Measurements from ENCODE around the gene PHACTR1.
"Not testable (repeated sequence)": the region's sequence is repeated elsewhere in the genome, so short reads cannot be mapped to it uniquely, and the experiment has no call there.

PHACTR1 gene

DNA sequence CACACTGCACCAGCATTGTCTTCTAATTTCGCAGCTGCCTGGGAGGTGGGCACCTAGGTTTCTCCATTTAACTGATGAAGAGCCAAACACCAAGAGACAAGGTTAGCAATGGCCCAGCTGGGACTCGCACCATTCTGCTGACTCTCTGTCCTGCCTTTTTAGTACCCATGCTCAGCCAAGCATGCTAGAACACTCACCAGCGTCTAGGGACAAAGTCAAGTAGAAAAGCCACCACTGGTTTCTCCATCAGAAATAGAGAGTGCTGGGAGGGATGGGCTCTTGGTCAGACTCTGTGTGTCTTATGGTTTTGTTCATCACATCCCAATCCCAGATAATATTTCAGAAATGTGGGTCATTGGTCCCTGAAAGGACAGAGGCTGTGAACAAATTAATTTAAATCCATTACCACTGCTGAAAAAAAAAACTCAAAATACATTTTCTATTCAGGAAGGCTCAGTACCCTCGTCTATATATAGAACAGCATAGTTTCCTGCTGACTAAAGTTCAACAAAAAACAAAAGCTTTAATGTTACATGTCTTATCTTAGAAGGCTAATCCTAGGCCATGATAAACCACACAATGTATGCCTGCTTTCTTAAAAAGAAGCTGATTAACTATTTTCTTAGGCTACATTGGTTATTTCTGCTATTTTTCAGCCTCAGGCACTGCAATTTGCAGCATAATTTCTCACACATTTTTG lies 500.8 kb downstream of the PHACTR1 start:
- in situ Hi-C loops (cut with MboI; ENCODE audit: low sequenced_read_pairs) = no loop called here

DNA sequence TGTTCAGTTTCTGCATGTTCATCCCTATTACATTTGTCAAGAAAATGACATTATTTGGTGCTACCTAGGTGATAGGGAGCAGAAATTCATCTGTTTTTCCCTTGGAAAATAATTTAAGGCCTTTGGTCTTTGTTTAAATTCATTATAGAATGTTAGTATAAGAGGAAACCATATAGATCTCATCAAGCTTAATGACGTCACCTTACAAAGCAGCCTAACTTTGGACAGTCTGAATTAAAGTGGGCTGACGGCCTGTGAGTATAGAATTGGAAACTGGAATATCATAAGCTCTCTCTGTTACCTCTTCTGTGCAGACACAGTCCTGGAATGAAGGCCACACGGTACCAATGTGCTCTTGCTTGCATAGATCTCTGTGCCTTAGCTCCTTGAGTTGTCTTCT lies 503.7 kb downstream of the PHACTR1 start:
- in situ Hi-C loops (cut with MboI; ENCODE audit: low sequenced_read_pairs) = no loop called here

DNA sequence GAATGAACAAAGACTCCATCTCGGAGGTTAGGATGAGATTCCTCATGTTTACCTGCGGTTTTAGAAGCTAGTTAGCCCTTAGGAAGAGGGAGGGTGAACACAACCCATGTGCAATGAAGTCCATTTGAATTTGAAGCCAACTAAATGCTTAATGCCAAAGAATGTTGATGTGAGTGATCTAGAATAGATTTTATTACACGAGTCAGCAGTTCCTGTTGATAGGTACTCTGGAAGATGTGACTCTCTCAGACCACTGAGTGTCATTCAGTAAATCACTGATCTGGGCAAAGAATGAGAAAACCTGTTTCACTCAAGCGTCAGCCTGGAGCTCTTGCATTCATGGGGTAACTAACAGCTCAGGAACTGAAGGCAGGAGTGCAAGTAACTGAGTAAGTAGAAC lies 505.5 kb downstream of the PHACTR1 start:
- in situ Hi-C loops (cut with MboI; ENCODE audit: low sequenced_read_pairs) = no loop called here

DNA sequence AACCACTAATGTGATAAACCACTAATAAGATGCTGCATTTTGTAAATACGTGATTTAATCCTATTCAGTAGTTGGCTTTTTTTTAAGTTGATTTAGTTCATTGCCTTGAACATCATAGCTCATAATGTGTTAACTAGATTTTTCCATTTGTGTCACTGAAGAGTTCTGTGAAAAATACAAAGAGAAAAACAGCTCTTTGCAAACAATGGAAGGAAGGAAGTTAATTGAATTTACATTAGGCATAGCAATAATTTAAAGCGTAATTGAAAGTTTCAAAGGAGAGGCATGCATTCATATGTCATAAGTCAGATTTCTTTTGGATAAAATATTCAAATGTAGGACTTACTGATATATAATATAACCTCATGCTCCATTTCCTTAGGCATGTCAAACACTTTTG lies 509.5 kb downstream of the PHACTR1 start:
- in situ Hi-C loops (cut with MboI; ENCODE audit: low sequenced_read_pairs) = no loop called here

DNA sequence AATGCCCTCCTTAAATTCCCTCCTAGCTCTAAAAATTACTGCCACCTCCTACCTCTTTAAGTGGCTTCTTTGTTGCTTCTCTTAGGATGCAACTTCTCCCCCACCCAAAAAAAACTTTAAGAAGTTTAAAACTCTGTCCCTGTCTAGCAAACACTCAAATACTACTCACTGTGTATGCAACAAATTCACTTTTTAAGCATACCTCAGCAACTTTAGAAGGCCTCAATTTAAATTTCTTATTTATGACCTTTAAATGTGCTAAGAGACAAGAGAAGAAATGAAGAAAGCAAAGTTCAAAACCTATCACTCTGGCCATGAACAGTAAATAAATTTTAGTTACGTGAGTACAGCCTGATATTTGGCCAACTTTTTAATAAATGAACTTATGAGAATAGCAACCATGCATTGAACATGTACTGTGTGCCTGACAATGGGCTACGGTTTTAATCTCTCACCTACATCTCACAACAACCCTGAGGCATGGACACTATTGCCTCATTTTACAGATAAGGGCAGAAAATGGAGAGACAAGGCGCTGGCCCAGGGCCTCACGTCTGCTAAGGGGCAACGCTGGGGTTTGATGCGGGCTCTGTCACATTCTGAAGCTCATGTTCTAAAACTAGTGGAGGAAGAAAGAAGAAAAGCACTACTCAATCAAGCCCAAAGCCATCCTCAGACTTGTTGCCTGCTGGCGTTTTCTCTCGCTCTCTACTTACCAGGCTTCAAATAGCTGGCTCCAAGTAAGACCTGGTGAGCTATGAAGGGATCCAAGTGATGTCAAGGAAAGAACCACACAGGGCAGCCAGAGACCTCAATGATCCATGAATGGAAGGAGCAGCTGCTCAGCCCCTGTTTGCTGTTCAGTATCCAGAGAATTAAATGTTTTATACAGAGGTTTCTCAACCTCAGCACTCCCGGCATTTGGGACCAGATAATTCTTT lies 512.0 kb downstream of the PHACTR1 start:
- in situ Hi-C loops (cut with MboI; ENCODE audit: low sequenced_read_pairs) = no loop called here

DNA sequence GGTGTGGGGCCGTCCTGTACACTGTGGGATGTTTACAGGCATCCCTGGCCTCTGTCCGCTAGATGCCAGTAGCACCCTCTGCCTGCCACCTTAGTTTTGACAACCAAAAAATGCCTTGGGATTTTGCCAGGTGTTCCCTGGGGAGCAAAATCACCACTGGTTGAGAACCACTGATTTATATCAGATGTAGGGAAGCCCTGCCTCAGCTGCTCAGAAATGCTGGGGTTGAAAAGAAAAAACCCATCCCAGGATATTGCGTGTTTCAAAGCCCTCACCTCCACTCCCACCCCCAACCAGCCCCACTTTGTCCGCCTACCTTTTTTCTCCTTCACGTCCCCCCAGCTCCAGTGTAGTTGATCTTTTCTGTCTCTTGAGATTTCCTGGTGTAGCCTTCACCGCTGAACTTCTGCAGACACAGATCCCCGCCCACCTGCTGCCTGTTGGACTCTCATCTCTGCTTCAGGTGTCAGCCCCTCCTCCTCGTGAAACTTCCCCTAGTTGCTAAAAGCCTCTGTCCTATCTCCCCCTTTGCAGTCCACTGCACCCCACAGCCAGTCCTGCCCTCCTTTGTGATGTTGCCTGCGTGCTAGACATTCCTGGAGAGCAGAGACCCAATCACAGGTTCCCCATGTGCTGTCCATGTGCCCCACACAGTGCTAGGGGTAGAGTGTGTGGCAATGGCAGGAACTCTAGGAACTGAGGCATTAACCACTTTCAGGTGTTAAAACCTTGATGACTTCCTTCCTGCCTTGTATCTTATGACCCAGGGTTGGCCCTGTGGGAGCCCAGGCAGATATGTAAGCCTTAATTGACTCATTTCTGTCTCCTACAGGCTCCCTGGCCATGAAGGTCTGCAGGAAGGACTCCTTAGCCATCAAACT lies 512.9 kb downstream of the PHACTR1 start:
- in situ Hi-C loops (cut with MboI; ENCODE audit: low sequenced_read_pairs) = no loop called here

DNA sequence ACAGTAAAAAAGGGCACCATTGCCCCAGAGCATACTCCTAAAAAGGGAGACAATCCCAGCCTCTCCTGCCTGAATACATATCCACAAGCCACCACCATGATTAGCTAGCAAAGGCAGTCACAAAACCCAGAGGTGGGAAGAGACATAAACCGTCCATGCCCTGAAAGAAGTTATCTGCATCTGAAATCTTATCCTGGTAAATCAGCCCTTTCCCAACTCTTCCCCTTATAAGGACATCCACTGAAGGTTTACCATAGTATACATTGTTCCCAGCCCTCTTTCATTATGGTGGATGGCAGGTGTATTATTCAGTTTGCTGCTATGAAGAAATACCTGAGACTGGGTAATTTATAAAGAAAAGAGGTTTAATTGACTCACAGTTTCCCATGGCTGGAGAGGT lies 516.5 kb downstream of the PHACTR1 start:
- in situ Hi-C loops (cut with MboI; ENCODE audit: low sequenced_read_pairs) = no loop called here

DNA sequence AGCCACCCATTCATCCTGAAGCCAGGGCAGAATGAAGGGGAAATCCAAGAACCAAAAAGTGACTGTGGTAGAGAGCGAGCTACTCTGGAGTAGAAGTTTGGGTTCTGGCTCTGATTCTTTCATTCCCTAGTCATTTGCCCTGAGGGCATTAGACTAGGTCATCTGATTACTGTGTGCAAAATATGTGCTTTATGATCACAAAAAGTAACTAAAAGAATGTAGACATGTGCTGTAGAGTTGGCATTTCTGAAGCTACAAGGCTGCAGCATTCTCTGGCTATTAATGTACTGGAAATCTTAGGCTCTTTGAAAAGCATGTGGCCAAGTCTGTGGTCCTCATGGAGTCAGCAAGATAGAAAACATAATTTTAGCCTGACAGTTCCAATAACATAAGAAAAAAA lies 517.6 kb downstream of the PHACTR1 start:
- in situ Hi-C loops (cut with MboI; ENCODE audit: low sequenced_read_pairs) = no loop called here

DNA sequence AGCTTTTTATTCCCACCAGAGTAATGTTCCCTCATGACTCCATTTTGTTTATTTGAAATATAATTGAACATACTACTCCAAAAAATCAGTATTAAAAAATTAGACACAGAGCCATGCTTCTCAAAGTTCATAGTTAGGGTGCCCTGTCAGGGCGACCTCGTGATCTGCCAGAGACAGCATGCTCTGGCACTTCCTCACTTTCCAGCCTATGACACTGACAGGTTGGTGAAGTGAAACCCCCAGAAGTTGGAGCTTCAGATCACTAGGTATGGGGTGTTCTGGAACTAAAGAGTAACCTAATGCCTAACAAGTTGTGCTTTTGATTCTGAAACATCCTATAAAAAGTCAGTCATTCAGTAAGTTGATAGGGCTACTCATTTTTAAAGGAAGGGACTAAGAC lies 518.8 kb downstream of the PHACTR1 start:
- in situ Hi-C loops (cut with MboI; ENCODE audit: low sequenced_read_pairs) = no loop called here

DNA sequence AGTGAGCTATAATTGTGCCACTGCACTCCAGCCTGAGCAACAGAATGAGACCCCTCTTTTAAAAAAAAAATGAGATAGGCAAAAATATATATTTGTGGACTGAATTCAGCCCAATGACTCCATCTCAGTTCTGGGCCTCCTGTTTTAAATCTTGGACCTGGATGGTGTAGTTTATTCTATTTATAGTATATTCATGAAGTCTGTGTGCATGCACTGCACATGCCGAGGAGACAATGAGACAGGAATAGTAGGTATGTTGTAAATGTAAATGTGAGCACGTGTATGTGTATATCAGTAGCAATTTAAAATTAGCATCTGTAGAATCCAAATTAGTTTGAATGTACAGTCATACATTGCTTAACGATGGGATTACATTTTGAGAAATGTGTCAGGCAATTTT lies 520.8 kb downstream of the PHACTR1 start:
- in situ Hi-C loops (cut with MboI; ENCODE audit: low sequenced_read_pairs) = no loop called here

DNA sequence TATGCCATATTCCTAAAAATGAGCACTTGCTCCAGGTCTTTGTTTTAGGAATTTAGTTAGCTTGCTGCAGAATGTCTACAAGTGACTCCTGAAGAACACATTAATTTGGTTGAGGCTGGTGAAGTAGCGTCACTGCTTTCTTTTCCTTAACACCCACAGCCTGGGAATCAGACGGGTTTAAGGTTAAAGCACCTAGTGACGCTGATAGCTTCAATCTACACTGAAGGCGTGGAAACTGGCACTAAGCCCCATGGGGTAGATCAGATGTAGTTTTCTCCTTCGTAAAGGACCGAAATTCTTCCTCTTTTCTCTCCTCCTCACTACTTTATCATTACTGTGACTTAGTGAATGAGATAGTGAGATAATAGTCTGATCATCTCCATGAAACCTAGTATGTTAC lies 521.5 kb downstream of the PHACTR1 start:
- in situ Hi-C loops (cut with MboI; ENCODE audit: low sequenced_read_pairs) = no loop called here

DNA sequence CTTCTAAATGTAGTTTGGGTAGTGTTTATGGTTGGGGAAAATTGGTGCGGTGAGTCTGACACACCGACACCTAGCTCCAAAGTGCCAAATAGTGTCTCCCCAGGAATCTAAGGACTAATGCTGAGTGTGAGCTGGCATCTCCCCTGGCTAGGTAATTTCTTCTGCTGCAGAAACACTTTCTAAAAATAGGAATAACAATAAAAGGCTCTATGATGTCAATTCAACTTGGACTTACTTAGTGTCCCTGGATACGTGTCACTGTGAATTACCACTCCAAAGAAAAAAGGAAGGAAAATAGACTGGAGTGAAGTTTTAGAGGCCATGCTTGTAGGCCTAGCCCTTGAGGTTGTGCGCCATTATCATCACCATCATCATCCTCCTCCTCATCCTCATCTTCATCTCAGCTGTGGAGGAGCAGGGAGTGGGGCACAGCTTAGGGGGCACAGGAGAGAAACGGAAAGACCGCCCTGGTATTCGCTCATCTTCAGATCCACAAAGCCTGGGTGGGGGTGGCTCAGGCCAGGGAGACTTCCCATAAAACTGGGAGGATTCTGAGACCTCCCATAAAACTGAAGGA lies 522.2 kb downstream of the PHACTR1 start:
- in situ Hi-C loops (cut with MboI; ENCODE audit: low sequenced_read_pairs) = no loop called here

DNA sequence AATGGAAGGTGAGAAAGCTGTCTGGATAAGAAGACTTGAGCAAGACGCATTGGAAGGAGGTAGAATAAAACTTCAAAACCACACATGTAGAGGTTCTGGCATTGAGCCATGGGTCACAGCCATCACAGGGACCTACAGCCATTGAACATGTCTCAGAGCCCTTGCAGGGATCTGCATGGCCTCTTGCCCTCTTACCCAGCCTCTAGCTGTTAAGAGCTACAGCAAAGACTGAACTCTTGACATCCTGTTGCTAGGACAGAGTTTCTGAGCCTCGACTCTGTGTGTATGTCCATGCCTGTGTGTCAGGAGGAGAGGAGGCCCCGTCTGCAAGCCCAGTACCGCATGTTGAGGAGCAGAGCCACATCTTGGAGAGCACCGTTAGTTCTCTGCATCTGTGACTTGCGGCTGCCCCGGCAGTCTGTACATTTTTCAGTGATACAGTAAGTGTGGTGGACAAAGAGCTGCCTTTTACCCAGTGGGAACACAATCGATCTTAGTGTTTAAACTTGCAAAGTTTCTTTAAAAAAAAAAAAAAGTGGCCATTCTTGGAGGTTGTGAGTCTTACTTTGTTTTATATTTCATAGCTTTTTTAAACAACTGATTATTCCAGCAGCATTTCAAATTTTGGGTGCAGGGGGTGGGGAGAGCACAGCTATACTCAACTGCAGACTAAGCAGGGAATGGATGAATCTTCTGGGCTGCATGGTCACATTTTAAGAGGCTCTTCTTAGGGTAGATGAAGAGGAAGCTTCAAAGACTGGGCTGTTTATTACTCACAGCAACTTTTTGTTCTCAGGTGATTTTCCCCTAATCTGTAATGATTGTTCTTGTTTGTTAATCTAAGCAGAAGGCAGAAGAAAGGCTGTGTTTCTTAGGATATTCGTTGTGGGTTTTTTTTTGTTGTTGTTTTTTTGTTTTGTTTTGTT lies 523.2 kb downstream of the PHACTR1 start:
- in situ Hi-C loops (cut with MboI; ENCODE audit: low sequenced_read_pairs) = no loop called here

DNA sequence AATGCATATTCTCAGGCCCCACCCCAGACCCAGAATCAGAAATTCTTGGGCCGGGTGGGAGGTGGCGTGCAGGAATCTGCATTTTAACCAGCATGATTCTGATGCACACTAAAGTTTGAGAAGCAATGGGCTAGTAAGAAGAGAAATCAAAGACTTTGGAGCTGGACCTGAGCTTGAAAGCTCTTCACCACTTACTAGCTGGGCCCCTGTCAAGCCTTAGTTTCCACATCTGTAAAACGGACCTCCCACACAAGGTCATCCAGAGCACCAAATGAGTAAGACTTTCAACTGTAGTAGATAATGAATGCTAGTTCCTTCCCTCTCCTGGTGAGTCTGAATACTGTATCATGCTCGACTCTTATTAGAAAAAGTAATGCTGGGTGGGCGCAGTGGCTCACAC lies 524.8 kb downstream of the PHACTR1 start:
- in situ Hi-C loops (cut with MboI; ENCODE audit: low sequenced_read_pairs) = no loop called here

DNA sequence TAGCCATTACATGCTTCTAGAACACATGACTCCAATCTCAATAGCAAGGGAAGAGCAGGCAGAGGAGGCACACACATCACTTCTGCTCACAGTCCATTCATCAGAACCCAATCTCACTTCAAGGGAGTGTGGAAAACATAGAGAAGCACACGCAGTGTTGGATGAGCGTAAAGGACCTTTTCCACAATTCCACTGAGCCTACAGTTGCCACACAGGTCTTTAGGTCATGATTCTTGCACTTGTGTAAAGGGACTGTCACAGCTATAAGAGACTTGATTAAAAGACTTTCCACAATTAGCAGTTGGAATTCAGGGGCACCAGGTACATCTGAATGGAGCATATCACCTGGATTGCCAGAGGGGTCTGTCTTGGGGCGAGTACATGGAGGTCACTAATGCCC lies 525.6 kb downstream of the PHACTR1 start:
- in situ Hi-C loops (cut with MboI; ENCODE audit: low sequenced_read_pairs) = no loop called here

DNA sequence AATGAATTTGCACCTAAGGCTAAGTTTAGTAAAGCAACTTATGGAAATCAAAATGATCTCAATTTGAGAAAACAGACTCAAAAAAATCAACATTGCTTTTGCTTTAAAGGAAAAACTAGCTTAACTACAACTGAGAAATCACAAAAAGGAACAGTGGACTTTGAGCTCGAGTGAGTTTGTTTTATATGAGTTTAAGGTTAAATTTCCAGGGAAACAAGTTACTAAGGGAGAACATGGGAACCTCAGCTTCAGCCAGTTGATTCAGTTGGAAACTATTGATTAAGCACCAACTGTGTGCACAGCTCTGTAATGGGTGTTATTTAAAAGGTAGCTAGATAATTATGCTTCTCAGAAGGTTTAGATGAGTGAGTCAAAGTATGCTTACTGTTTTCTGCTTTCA lies 526.0 kb downstream of the PHACTR1 start:
- in situ Hi-C loops (cut with MboI; ENCODE audit: low sequenced_read_pairs) = no loop called here

DNA sequence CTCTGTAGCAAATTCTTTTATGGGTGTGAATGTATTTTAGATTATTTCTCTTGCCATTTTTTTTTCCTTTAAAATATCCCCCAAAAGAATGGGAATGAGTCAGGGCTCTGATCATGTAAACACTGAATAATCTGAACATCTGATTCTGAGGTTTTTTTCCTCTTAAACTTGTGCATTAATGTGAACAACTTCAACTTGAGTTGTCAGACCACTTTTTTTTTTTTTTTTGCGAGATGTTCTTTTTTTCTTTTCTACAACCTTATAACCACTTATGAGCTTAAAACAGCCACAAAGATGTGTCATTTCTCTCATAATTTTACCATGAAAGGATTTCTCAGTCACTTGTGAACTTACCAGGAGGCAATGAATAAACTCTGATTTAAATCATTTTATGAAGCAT lies 526.5 kb downstream of the PHACTR1 start:
- in situ Hi-C loops (cut with MboI; ENCODE audit: low sequenced_read_pairs) = no loop called here

DNA sequence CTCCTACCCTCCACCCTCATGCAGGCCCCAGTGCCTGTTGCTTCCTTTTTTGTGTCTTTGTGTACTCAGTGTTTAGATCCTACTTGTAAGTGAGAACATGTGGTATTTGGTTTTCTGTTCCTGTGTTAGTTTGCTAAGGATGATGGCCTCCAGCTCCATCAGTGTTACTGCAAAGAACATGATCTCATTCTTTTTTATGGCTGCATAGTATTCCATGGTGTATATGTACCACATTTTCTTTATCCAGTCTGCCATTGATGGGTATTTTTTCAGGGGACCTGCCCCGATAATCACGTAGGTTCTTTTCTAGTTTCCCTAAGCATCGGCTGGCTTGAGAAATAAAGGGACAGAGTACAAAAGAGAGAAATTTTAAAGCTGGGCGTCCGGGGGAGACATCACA lies 527.2 kb downstream of the PHACTR1 start:
- in situ Hi-C loops (cut with MboI; ENCODE audit: low sequenced_read_pairs) = not testable (repeated sequence)

DNA sequence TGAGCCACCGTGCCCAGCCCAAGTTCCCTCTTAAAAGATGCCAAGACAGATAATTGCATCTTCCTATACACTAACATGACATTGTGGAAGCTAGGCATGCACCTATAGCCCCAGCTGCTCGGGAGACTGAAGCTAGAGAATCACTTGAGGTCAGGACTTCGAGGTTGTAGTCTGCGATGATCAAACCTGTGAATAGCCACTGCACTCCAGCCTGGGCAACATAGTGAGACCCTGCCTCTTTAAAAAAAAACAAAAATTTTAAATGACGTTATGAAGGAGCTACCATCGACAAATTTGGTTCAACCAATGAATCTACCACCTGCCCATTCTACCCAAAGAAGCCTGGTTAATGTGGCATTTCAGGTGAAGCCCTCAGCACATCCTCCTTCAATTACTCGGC lies 531.1 kb downstream of the PHACTR1 start:
- in situ Hi-C loops (cut with MboI; ENCODE audit: low sequenced_read_pairs) = no loop called here

DNA sequence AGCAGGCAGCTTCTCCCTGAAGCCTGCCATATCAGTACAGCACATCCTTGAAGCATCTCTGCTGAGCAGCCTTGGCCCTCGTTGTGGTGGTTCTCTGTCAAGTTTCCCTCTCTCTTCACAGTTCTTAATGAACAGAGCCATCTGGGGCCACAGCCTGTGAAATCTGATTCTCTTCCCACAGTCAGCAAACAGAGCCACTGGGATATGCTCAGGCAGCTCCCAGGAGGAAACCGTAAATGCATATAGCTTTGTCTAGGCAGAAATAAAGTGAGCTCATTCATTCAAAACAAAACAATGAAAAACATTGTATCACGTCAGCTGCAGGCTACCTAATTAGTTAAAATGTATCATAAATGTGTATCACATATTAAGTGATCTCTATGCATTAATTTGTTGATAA lies 531.5 kb downstream of the PHACTR1 start:
- in situ Hi-C loops (cut with MboI; ENCODE audit: low sequenced_read_pairs) = no loop called here
